Tibial artery (tissue), 4 donors: ENCODE measurements around the gene ABHD5.

ENCODE experiments used
- DNase-seq, 2 donors: peaks; one replicate each; pipeline ENCODE4 v3.0.0-alpha.2; 2019
- H3K27ac ChIP-seq, 2 donors: fragments of 200-600 bp; sonication (generic) in 1 of 2; 1 replicate in 1 of 2; 2 replicates in 1 of 2; pipeline ENCODE4 v1.5.1; 2018 to 2019; ENCODE audit warnings: mild to moderate bottlenecking in 1 of 2
- H3K27me3 ChIP-seq, 2 donors: fragments of 200-600 bp; sonication (generic) in 1 of 2; one replicate each; pipeline versions ENCODE4 v1.5.1 to v1.6.0; 2016 to 2019
- H3K36me3 ChIP-seq, 3 donors: fragments of 200-600 bp; sonication (generic) in 2 of 3; one replicate each; pipeline ENCODE4 v1.5.1; 2016 to 2019; ENCODE audit warnings: mild to moderate bottlenecking in 2 of 3
- H3K4me1 ChIP-seq, 4 donors: fragments of 200-600 bp; sonication (generic) in 2 of 4; 1 replicate in 3 of 4; 2 replicates in 1 of 4; pipeline ENCODE4 v1.5.1; 2016 to 2019
- H3K4me3 ChIP-seq, 2 donors: fragments of 200-600 bp; sonication (generic) in 1 of 2; 1 replicate in 1 of 2; 2 replicates in 1 of 2; pipeline ENCODE4 v1.5.1; 2018 to 2019; ENCODE audit warnings: mild to moderate bottlenecking in 2 of 2
- H3K9me3 ChIP-seq, 3 donors: fragments of 200-600 bp; sonication (generic) in 1 of 3; one replicate each; pipeline ENCODE4 v1.5.1; 2016 to 2019
- CTCF ChIP-seq, 2 experiments: fragments of 200-600 bp in 1 of 2; fragments of 450-650 bp in 1 of 2; IDR thresholded peaks; one replicate each; pipeline ENCODE4 v1.5.1; 2017 to 2019; ENCODE audit warnings: antibody characterized with exemption in 2 of 2, mild to moderate bottlenecking in 1 of 2, moderate library complexity in 1 of 2
- intact Hi-C: fragments of 100-400 bp; cut with DNase I; formaldehyde crosslinking; loops from one replicate; pipeline ENCODE4 v1.15.0; 2023; ENCODE audit warnings: low total_unique reads

Gene ABHD5

DNA sequence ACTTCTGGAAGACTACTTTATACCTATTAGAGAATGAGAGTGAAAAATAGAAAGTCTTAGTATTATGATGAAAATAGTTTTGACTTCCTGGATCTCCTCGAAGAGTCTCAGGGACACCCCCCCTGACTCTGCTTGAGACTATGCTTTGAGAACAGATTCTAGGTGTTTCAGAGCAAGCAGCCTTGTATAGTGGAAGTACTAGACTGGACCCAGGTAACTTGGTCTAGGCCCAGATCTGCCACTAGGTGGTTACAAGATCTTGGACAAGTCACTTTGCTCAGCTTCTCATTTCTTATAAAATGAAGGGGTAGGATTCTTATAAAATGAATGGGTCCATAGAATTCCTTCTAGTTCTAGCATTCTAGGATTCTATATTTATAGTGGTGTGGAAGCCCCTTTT is 9.1 kb downstream of the ABHD5 start:
- peaks cover 0 to 14% (median 4%) of the 10 kb centered on the region in 4 donors for H3K4me1 ChIP-seq
- H3K27me3 ChIP-seq, result no peaks in the 10 kb centered on the region
- no peak for DNase-seq
- intact Hi-C loops, result loop anchor here (10.0 kb wide), 1 partner anchor 75 kb away; no protein-coding TSS in a partner anchor
- no peak for TF ChIP-seq CTCF (IDR thresholded peaks at IDR 0.05)
- H3K9me3 ChIP-seq, result no peaks in the 10 kb centered on the region
- no peak overlapping the region for H3K27ac ChIP-seq
- H3K4me3 ChIP-seq, result no peak overlapping the region
- H3K36me3 ChIP-seq, result peaks cover 0 to 23% (median 21%) of the 10 kb centered on the region in 3 donors

GRCh38 chr3:43704697-43705096 is 14.0 kb downstream of the ABHD5 start:
- no peaks in the 10 kb centered on the region for H3K27me3 ChIP-seq
- H3K4me3 ChIP-seq, result no peak overlapping the region
- peaks cover 0 to 22% (median 21%) of the 10 kb centered on the region in 3 donors for H3K36me3 ChIP-seq
- intact Hi-C loops, result no loop called here
- H3K9me3 ChIP-seq, result no peaks in the 10 kb centered on the region
- H3K27ac ChIP-seq, result no peak overlapping the region
- TF ChIP-seq CTCF (IDR thresholded peaks at IDR 0.05), result no peak
- DNase-seq, result no peak
- peaks cover 0 to 6% (median 0%) of the 10 kb centered on the region in 4 donors for H3K4me1 ChIP-seq

- no peaks in the 10 kb centered on the region for H3K27me3 ChIP-seq
- H3K27ac ChIP-seq, result no peak overlapping the region
- no peak for TF ChIP-seq CTCF (IDR thresholded peaks at IDR 0.05)
- no peaks in the 10 kb centered on the region for H3K9me3 ChIP-seq
- H3K4me1 ChIP-seq, result peaks cover 0 to 6% (median 0%) of the 10 kb centered on the region in 4 donors
- H3K4me3 ChIP-seq, result no peak overlapping the region
- DNase-seq, result no peak
- H3K36me3 ChIP-seq, result peaks cover 0 to 21% (median 17%) of the 10 kb centered on the region in 3 donors
- intact Hi-C loops, result no loop called here
These were observed 15.6 kb downstream of the ABHD5 start for GRCh38 chr3:43706342-43706741.

- Histone ChIP-seq H3K36me3 (peaks cover 5 to 27% (median 19%) of the 10 kb centered on the region in 3 donors), H3K4me1 (peaks cover 0 to 6% (median 0%) of the 10 kb centered on the region in 4 donors), H3K27me3 (no peaks in the 10 kb centered on the region), H3K9me3 (no peaks in the 10 kb centered on the region), H3K4me3 (no peak overlapping the region), H3K27ac (no peak overlapping the region)
- no peak for DNase-seq
- intact Hi-C loops, result no loop called here
- TF ChIP-seq CTCF (IDR thresholded peaks at IDR 0.05), result no peak
These were observed 16.5 kb downstream of the ABHD5 start for GRCh38 chr3:43707266-43707665.

GRCh38 chr3:43707998-43708397 is 17.3 kb downstream of the ABHD5 start:
- TF ChIP-seq CTCF (IDR thresholded peaks at IDR 0.05), result no peak
- Histone ChIP-seq H3K27ac (no peak overlapping the region), H3K4me3 (no peak overlapping the region), H3K9me3 (no peaks in the 10 kb centered on the region), H3K36me3 (peaks cover 12 to 29% (median 22%) of the 10 kb centered on the region in 3 donors), H3K27me3 (no peaks in the 10 kb centered on the region), H3K4me1 (peaks cover 0 to 6% (median 0%) of the 10 kb centered on the region in 4 donors)
- no peak for DNase-seq
- intact Hi-C loops, result no loop called here

DNA sequence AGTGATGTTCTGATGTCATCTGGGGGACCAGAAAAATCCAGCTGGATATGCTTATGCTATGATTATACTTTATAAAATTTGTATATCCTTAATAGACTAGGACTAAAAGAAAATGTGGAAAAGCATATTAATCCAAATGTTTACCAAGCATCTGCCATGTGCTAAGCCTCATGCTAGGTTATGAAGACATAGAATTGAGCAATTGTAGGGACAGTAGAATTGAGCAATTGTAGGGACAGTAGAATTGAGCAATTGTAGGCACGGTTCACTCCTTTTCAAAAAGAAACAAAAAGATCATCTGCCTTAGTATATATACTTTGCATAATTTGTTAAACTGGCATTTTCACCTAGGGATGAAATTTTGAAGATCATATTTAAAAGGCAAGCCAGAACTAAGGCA is 18.3 kb downstream of the ABHD5 start:
- H3K36me3 ChIP-seq, result peaks cover 18 to 28% (median 25%) of the 10 kb centered on the region in 3 donors
- no peak overlapping the region for H3K27ac ChIP-seq
- no peaks in the 10 kb centered on the region for H3K27me3 ChIP-seq
- H3K4me1 ChIP-seq, result peaks cover 0 to 6% (median 0%) of the 10 kb centered on the region in 4 donors
- no peak for TF ChIP-seq CTCF (IDR thresholded peaks at IDR 0.05)
- no peaks in the 10 kb centered on the region for H3K9me3 ChIP-seq
- no peak overlapping the region for H3K4me3 ChIP-seq
- intact Hi-C loops, result no loop called here
- DNase-seq, result no peak
